ENCODE measurements around the gene IFI27. TPM values are rescaled to one million over a fixed set of nuclear protein-coding genes. Genes with fewer than 3 reads are reported as not detected.

IFI27 gene
- total and polyA plus RNA-seq, 10 of the 15 experiments (the other 5 are each of a cell fraction or from before 2014, with no cell fraction given) = 1.1 to 45.5 (median 3.3) TPM

- no peaks in the 10 kb centered on the region for H3K9me3 ChIP-seq (replicated peaks; ENCODE audit: control insufficient read depth, insufficient read depth, low read length)
- H3K4me2 ChIP-seq (ENCODE audit: control insufficient read depth, insufficient read depth) = no peak overlapping the region
- H4K20me1 ChIP-seq (ENCODE audit: control insufficient read depth, insufficient read depth) = no peaks in the 10 kb centered on the region
- ChIA-PET POLR2A (interaction anchor here (0.7 kb wide), 1 partner anchor 13 kb away, joined by 3 read pairs; no protein-coding TSS in a partner anchor), RAD21 (ENCODE audit: unreplicated experiment) (no interaction called here), CTCF (interaction anchor here (1.8 to 2.7 kb wide), 2 partner anchors 19 to 24 kb away, joined by 5 to 7 read pairs; no protein-coding TSS in a partner anchor), SMC1A (ENCODE audit: uncharacterized antibody, unreplicated experiment) (no interaction called here)
- H3K4me1 ChIP-seq (ENCODE audit: control insufficient read depth, insufficient read depth, low read length) = no peaks in the 10 kb centered on the region
- in situ Hi-C loops (cut with MboI) = no loop called here
- no peak for ATAC-seq
- H3K9ac ChIP-seq (ENCODE audit: control insufficient read depth, insufficient read depth, low read length) = no peak overlapping the region
- H3K79me2 ChIP-seq (ENCODE audit: control insufficient read depth, insufficient read depth, low read length) = no peaks in the 10 kb centered on the region
- H3K27me3 ChIP-seq (replicated peaks in 1 of 2; ENCODE audit: control insufficient read depth in 2 of 2, insufficient read depth in 2 of 2, low read length in 1 of 2) = peaks cover 2 to 5% of the 10 kb centered on the region in 2 experiments; a peak in 3 of 4 replicates
- no peak overlapping the region for H3K4me3 ChIP-seq
- no peak overlapping the region for H3K27ac ChIP-seq (ENCODE audit: control insufficient read depth, insufficient read depth)
- intact Hi-C loops (cut with micrococcal nuclease; ENCODE audit: unreplicated experiment) = no loop called here
- DNase-seq (ENCODE audit: low read depth, low spot score) = no peak
- no peaks in the 10 kb centered on the region for H3K36me3 ChIP-seq (ENCODE audit: control insufficient read depth in 2 of 2, insufficient read depth in 2 of 2, low read length in 1 of 2)
- WGBS (ENCODE audit: insufficient coverage, insufficient replicate concordance, low lambda C conversion rate, missing lambda C conversion rate) = 38% methylated on average over 6 of the region's 6 CpGs
- BruUV-seq (replicated peaks) = no TSS peak
- no peak overlapping the region for H2AFZ ChIP-seq (ENCODE audit: control insufficient read depth, low read depth, low read length)
- no peak for FAIRE-seq
- TF ChIP-seq RCOR1 (conservative IDR thresholded peaks at IDR 0.05; ENCODE audit: low read depth, low read length) (no peak), ASH2L (IDR thresholded peaks at IDR 0.05; ENCODE audit: borderline replicate concordance, low read depth) (no peak), GABPA (IDR thresholded peaks at IDR 0.05; ENCODE audit: low read depth) (no peak), SMARCA5 (IDR thresholded peaks at IDR 0.05) (no peak), RBBP5 (conservative IDR thresholded peaks at IDR 0.05) (no peak), ZBTB4 (CRISPR knock-in tag; IDR thresholded peaks at IDR 0.05) (no peak), HDAC2 (IDR thresholded peaks at IDR 0.05) (no peak)
- TF ChIP-seq, protein P1, sequence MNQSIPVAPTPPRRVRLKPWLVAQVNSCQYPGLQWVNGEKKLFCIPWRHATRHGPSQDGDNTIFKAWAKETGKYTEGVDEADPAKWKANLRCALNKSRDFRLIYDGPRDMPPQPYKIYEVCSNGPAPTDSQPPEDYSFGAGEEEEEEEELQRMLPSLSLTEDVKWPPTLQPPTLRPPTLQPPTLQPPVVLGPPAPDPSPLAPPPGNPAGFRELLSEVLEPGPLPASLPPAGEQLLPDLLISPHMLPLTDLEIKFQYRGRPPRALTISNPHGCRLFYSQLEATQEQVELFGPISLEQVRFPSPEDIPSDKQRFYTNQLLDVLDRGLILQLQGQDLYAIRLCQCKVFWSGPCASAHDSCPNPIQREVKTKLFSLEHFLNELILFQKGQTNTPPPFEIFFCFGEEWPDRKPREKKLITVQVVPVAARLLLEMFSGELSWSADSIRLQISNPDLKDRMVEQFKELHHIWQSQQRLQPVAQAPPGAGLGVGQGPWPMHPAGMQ (IDR thresholded peaks at IDR 0.05; ENCODE audit: borderline replicate concordance) = no peak
- TF ChIP-seq, protein P2, sequence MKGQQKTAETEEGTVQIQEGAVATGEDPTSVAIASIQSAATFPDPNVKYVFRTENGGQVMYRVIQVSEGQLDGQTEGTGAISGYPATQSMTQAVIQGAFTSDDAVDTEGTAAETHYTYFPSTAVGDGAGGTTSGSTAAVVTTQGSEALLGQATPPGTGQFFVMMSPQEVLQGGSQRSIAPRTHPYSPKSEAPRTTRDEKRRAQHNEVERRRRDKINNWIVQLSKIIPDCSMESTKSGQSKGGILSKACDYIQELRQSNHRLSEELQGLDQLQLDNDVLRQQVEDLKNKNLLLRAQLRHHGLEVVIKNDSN (IDR thresholded peaks at IDR 0.05; ENCODE audit: borderline replicate concordance, extremely low read length, insufficient read depth, low read depth, low read length) = no peak
- TF ChIP-seq, protein P3, sequence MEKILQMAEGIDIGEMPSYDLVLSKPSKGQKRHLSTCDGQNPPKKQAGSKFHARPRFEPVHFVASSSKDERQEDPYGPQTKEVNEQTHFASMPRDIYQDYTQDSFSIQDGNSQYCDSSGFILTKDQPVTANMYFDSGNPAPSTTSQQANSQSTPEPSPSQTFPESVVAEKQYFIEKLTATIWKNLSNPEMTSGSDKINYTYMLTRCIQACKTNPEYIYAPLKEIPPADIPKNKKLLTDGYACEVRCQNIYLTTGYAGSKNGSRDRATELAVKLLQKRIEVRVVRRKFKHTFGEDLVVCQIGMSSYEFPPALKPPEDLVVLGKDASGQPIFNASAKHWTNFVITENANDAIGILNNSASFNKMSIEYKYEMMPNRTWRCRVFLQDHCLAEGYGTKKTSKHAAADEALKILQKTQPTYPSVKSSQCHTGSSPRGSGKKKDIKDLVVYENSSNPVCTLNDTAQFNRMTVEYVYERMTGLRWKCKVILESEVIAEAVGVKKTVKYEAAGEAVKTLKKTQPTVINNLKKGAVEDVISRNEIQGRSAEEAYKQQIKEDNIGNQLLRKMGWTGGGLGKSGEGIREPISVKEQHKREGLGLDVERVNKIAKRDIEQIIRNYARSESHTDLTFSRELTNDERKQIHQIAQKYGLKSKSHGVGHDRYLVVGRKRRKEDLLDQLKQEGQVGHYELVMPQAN (conservative IDR thresholded peaks at IDR 0.05) = no peak
- TF ChIP-seq, protein P4, sequence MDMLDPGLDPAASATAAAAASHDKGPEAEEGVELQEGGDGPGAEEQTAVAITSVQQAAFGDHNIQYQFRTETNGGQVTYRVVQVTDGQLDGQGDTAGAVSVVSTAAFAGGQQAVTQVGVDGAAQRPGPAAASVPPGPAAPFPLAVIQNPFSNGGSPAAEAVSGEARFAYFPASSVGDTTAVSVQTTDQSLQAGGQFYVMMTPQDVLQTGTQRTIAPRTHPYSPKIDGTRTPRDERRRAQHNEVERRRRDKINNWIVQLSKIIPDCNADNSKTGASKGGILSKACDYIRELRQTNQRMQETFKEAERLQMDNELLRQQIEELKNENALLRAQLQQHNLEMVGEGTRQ (IDR thresholded peaks at IDR 0.05; ENCODE audit: borderline replicate concordance, low read depth, low read length) = no peak
These were observed 2.1 kb downstream of the IFI27 start for GRCh38 chr14:94112513-94113063.
